HEK293 (cell line): ENCODE measurements around the gene TMEM170A.
A peak's percentile ranks its signal among the peaks of the same experiment; 100 is the strongest.

Experiments used
- CTCF ChIA-PET: fragments of 350-600 bp; formaldehyde crosslinking; extraction: SDS; loops from one replicate; lab custom pipeline; 2021; ENCODE audit warnings: antibody characterized with exemption; lab: Yijun Ruan, JAX
- POLR2A ChIA-PET: fragments of 300-600 bp; formaldehyde crosslinking; extraction: SDS; loops from one replicate; lab custom pipeline; 2020; ENCODE audit warnings: antibody characterized with exemption, inconsistent platforms; lab: Yijun Ruan, JAX
- H3K27ac ChIP-seq: fragments of 200-500 bp; sonication (Bioruptor generic); 2 replicates; pipeline ENCODE4 v1.5.1; 2014; ENCODE audit warnings: low read depth, low read length, control low read depth, inconsistent platforms; ENCODE audit errors: extremely low read depth
- H3K36me3 ChIP-seq, 2 experiments: fragments of 200-500 bp in 1 of 2; sonication (Bioruptor generic) in 1 of 2; 1 replicate in 1 of 2; 2 replicates in 1 of 2; pipeline ENCODE4 v1.5.1; 2014 to 2017; ENCODE audit warnings: inconsistent platforms in 2 of 2, low read length in 2 of 2; ENCODE audit not compliant: control insufficient read depth in 2 of 2, insufficient read depth in 1 of 2
- H3K4me1 ChIP-seq: fragments of 200-500 bp; sonication (Bioruptor generic); 2 replicates; pipeline ENCODE4 v1.5.1; 2014; ENCODE audit warnings: mild to moderate bottlenecking, low read length, inconsistent platforms; ENCODE audit not compliant: control insufficient read depth, insufficient read depth
- H3K4me3 ChIP-seq: 2 replicates; pipeline ENCODE4 v1.5.1; 2011; ENCODE audit warnings: low read depth, mild to moderate bottlenecking, control low read depth, low read length, moderate library complexity
- H3K9me3 ChIP-seq: fragments of 200-500 bp; sonication (Bioruptor generic); 2 replicates; pipeline ENCODE4 v1.5.1; 2014; ENCODE audit warnings: low read depth, low read length, inconsistent platforms; ENCODE audit not compliant: control insufficient read depth, insufficient read depth
- HOXC10 ChIP-seq: sonication (generic); formaldehyde crosslinking; IDR thresholded peaks from 2 replicates; pipeline ENCODE4 v1.8.1; 2023; ENCODE audit warnings: mild to moderate bottlenecking, missing genetic modification reagents
- IKZF3 ChIP-seq: fragments of 450-650 bp; IDR thresholded peaks from 2 replicates; pipeline ENCODE4 v1.5.0; 2018; ENCODE audit warnings: missing biosample characterization, mild to moderate bottlenecking, missing genetic modification characterization, moderate library complexity
- YY2 ChIP-seq: fragments of 450-650 bp; formaldehyde crosslinking; IDR thresholded peaks from 2 replicates; pipeline ENCODE4 v1.5.1; 2016; ENCODE audit warnings: missing biosample characterization, missing genetic modification characterization
- ZBTB17 ChIP-seq: fragments of 450-650 bp; formaldehyde crosslinking; IDR thresholded peaks from 2 replicates; pipeline ENCODE4 v1.5.1; 2016; ENCODE audit warnings: missing biosample characterization, missing genetic modification characterization
- ZIC2 ChIP-seq: fragments of 450-650 bp; formaldehyde crosslinking; IDR thresholded peaks from 2 replicates; pipeline ENCODE4 v1.5.1; 2016; ENCODE audit warnings: missing biosample characterization, missing genetic modification characterization
- ZNF561 ChIP-seq: fragments of 450-650 bp; IDR thresholded peaks from 2 replicates; pipeline ENCODE4 v1.5.1; 2018; ENCODE audit warnings: missing biosample characterization, missing genetic modification characterization, borderline replicate concordance
- ZNF629 ChIP-seq: fragments of 450-650 bp; formaldehyde crosslinking; IDR thresholded peaks from 2 replicates; pipeline ENCODE4 v1.5.1; 2017; ENCODE audit warnings: missing biosample characterization, missing genetic modification characterization
- TF ChIP-seq, protein P1 (sequence below): fragments of 450-650 bp; formaldehyde crosslinking; IDR thresholded peaks from 2 replicates; pipeline ENCODE4 v1.5.1; 2017; ENCODE audit warnings: missing biosample characterization, missing genetic modification characterization
- TF ChIP-seq, protein P2 (sequence below): fragments of 450-650 bp; formaldehyde crosslinking; IDR thresholded peaks from 2 replicates; pipeline ENCODE4 v1.5.1; 2016; ENCODE audit warnings: missing biosample characterization, missing genetic modification characterization
- TF ChIP-seq, protein P3 (sequence below): fragments of 450-650 bp; formaldehyde crosslinking; IDR thresholded peaks from 2 replicates; pipeline ENCODE4 v1.5.1; 2016; ENCODE audit warnings: missing biosample characterization, missing genetic modification characterization
- TF ChIP-seq, protein P4 (sequence below): fragments of 450-650 bp; formaldehyde crosslinking; IDR thresholded peaks from 2 replicates; pipeline ENCODE4 v1.5.1; 2016; ENCODE audit warnings: missing biosample characterization, missing genetic modification characterization

TMEM170A gene

DNA sequence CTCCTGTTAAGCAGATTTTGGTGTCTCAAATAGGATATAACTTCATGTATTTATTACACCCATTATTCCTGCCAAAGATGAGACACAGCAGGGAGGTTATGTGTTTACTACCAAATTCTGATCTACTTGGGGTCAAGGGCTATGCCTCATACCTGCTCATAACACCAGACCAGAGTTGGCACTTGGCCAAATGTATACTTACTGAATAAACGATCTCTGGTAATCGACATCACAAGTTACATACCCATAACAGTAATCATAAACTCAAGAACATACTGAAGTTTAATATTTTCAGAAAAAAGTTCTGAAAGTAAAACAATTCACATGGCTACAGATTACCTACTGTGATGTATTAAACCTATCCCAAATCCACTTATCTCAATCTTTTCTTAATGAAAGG, 2.9 kb downstream of the TMEM170A start (continued):
- no peak for TF ChIP-seq ZNF629 (tag by site-specific recombination)
- TF ChIP-seq, protein P1, sequence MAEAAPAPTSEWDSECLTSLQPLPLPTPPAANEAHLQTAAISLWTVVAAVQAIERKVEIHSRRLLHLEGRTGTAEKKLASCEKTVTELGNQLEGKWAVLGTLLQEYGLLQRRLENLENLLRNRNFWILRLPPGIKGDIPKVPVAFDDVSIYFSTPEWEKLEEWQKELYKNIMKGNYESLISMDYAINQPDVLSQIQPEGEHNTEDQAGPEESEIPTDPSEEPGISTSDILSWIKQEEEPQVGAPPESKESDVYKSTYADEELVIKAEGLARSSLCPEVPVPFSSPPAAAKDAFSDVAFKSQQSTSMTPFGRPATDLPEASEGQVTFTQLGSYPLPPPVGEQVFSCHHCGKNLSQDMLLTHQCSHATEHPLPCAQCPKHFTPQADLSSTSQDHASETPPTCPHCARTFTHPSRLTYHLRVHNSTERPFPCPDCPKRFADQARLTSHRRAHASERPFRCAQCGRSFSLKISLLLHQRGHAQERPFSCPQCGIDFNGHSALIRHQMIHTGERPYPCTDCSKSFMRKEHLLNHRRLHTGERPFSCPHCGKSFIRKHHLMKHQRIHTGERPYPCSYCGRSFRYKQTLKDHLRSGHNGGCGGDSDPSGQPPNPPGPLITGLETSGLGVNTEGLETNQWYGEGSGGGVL (tag by site-specific recombination): 0 out of 2 replicates have a peak, but pooled peaks have one; percentile 10
- TF ChIP-seq, protein P2, sequence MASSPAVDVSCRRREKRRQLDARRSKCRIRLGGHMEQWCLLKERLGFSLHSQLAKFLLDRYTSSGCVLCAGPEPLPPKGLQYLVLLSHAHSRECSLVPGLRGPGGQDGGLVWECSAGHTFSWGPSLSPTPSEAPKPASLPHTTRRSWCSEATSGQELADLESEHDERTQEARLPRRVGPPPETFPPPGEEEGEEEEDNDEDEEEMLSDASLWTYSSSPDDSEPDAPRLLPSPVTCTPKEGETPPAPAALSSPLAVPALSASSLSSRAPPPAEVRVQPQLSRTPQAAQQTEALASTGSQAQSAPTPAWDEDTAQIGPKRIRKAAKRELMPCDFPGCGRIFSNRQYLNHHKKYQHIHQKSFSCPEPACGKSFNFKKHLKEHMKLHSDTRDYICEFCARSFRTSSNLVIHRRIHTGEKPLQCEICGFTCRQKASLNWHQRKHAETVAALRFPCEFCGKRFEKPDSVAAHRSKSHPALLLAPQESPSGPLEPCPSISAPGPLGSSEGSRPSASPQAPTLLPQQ (tag by site-specific recombination): no peak
- peak; percentile 85; the same call in 1 of the 2 replicates for TF ChIP-seq ZNF561 (tag by site-specific recombination)
- TF ChIP-seq, all 188 proteins: peak for 20

DNA sequence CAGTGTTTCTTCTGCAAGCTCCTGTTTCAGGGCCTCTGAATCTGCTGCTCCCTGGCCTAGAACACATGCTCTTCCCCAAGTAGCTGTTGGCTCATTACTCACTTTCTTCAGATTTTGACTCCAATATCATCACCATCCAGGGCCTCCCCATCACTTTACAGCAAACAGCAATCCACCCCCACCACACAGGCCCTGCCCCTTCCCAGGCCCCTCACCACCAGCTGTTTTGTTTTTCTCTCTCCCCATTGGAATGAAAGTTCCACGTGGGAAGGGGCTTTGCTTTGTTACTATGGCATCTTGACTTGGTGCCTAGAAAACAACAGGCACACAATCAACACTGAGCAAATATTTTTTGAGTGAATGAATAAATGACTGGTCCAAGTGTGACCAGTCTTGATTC, 4.0 kb downstream of the TMEM170A start:
- POLR2A ChIA-PET: no interaction called here
- no peaks in the 10 kb centered on the region; a peak in 1 of 3 replicates for H3K36me3 ChIP-seq
- H3K4me1 ChIP-seq: peaks cover 29% of the 10 kb centered on the region
- no peaks in the 10 kb centered on the region for H3K9me3 ChIP-seq
- no peak overlapping the region for H3K27ac ChIP-seq
- CTCF ChIA-PET: interaction anchor here (0.9 kb wide), 1 partner anchor 260 kb away, joined by 4 read pairs; no protein-coding TSS in a partner anchor
- H3K4me3 ChIP-seq: no peak overlapping the region
- TF ChIP-seq ZIC2 (tag by site-specific recombination): 0 out of 2 replicates have a peak, but pooled peaks have one; percentile 19
- TF ChIP-seq, protein P3, sequence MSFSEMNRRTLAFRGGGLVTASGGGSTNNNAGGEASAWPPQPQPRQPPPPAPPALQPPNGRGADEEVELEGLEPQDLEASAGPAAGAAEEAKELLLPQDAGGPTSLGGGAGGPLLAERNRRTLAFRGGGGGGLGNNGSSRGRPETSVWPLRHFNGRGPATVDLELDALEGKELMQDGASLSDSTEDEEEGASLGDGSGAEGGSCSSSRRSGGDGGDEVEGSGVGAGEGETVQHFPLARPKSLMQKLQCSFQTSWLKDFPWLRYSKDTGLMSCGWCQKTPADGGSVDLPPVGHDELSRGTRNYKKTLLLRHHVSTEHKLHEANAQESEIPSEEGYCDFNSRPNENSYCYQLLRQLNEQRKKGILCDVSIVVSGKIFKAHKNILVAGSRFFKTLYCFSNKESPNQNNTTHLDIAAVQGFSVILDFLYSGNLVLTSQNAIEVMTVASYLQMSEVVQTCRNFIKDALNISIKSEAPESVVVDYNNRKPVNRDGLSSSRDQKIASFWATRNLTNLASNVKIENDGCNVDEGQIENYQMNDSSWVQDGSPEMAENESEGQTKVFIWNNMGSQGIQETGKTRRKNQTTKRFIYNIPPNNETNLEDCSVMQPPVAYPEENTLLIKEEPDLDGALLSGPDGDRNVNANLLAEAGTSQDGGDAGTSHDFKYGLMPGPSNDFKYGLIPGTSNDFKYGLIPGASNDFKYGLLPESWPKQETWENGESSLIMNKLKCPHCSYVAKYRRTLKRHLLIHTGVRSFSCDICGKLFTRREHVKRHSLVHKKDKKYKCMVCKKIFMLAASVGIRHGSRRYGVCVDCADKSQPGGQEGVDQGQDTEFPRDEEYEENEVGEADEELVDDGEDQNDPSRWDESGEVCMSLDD (tag by site-specific recombination): no peak
- TF ChIP-seq, all 188 proteins: peak for 1

DNA sequence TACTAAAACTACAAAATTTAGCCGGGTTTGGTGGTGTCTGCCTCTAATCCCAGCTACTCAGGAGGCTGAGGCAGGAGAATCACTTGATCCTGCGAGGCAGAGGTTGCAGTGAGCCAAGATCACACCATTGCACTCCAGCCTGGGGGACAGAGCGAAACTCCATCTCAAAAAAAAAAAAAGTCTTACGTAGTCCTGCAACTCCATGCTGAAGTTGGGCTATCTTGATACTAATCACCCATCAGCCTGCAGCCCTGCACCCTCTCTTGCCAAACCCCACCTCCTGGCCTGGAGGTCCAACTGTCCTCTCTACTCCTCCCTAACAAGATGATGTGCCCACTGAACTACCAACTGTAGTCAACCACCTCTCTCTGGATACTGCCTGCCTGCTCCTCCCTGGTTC, 4.8 kb downstream of the TMEM170A start:
- ChIA-PET CTCF (no interaction called here), POLR2A (no interaction called here)
- peaks cover 29% of the 10 kb centered on the region for H3K4me1 ChIP-seq
- H3K36me3 ChIP-seq: no peaks in the 10 kb centered on the region; a peak in 1 of 3 replicates
- no peak overlapping the region for H3K4me3 ChIP-seq
- no peaks in the 10 kb centered on the region for H3K9me3 ChIP-seq
- H3K27ac ChIP-seq: no peak overlapping the region
- TF ChIP-seq HOXC10: no peak
- TF ChIP-seq, protein P4, sequence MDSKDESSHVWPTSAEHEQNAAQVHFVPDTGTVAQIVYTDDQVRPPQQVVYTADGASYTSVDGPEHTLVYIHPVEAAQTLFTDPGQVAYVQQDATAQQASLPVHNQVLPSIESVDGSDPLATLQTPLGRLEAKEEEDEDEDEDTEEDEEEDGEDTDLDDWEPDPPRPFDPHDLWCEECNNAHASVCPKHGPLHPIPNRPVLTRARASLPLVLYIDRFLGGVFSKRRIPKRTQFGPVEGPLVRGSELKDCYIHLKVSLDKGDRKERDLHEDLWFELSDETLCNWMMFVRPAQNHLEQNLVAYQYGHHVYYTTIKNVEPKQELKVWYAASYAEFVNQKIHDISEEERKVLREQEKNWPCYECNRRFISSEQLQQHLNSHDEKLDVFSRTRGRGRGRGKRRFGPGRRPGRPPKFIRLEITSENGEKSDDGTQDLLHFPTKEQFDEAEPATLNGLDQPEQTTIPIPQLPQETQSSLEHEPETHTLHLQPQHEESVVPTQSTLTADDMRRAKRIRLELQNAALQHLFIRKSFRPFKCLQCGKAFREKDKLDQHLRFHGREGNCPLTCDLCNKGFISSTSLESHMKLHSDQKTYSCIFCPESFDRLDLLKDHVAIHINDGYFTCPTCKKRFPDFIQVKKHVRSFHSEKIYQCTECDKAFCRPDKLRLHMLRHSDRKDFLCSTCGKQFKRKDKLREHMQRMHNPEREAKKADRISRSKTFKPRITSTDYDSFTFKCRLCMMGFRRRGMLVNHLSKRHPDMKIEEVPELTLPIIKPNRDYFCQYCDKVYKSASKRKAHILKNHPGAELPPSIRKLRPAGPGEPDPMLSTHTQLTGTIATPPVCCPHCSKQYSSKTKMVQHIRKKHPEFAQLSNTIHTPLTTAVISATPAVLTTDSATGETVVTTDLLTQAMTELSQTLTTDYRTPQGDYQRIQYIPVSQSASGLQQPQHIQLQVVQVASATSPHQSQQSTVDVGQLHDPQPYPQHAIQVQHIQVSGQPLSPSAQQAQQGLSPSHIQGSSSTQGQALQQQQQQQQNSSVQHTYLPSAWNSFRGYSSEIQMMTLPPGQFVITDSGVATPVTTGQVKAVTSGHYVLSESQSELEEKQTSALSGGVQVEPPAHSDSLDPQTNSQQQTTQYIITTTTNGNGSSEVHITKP (tag by site-specific recombination): peak; percentile 88

DNA sequence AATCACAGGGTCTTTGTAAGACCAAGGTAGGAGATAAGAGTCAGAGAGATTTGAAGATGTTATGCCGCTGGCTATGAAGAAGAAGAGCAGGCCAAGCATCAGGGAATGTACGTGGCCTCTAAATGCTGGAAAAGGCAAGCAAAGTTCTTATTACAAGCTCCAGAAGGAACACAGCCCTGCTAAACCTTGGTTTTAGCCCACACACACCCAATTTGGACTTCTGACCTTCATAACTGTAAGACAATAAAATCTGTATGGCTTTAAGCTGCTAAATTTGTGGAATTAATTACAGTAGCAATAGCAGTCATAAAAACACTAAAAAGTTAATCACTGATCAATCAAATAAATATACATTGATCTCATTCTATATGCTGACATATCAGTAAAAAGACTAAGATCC, 6.0 kb downstream of the TMEM170A start:
- peaks cover 33% of the 10 kb centered on the region for H3K4me1 ChIP-seq
- POLR2A ChIA-PET: no interaction called here
- CTCF ChIA-PET: no interaction called here

More for the DNA sequence above, 6.0 kb downstream of the TMEM170A start:
- Histone ChIP-seq H3K9me3 (no peaks in the 10 kb centered on the region), H3K27ac (no peak overlapping the region), H3K36me3 (no peaks in the 10 kb centered on the region; a peak in 1 of 3 replicates), H3K4me3 (no peak overlapping the region)
- TF ChIP-seq ZBTB17: 0 out of 2 replicates have a peak, but pooled peaks have one; percentile 63
- TF ChIP-seq YY2 (tag by site-specific recombination): no peak
- peak; percentile 25; the same call in 1 of the 2 replicates for TF ChIP-seq IKZF3 (tag by site-specific recombination)
